GM12873 (cell line): Measurements from ENCODE around the gene SENP6.

Experiments
- TF ChIP-seq, protein P1 (sequence below): IDR thresholded peaks from 2 replicates; pipeline ENCODE4 v1.5.1; 2012; ENCODE audit warnings: low read depth, mild to moderate bottlenecking, moderate library complexity, low read length, control low read depth; ENCODE audit not compliant: insufficient read depth; ENCODE audit errors: missing control alignments

SENP6 gene

DNA sequence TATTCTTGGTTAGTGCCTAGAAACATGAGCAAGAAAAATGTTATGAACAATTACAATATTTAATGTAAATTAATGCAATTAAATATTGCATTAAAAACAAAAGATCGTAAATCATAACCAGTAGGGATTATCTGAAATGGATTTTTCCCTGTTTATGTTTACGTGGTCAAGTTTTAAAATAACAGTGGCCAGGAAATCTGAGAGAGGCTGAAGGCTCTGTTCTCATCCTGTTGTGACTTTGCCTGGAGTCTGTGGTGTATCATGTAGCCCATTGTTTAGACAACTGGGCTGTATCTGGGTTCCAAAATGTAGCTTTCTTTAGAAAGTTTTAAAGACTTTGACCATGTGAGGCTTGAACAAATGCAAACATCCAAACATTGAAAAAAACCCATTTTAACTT lies 149.8 kb downstream of the SENP6 start:
- TF ChIP-seq, protein P1, sequence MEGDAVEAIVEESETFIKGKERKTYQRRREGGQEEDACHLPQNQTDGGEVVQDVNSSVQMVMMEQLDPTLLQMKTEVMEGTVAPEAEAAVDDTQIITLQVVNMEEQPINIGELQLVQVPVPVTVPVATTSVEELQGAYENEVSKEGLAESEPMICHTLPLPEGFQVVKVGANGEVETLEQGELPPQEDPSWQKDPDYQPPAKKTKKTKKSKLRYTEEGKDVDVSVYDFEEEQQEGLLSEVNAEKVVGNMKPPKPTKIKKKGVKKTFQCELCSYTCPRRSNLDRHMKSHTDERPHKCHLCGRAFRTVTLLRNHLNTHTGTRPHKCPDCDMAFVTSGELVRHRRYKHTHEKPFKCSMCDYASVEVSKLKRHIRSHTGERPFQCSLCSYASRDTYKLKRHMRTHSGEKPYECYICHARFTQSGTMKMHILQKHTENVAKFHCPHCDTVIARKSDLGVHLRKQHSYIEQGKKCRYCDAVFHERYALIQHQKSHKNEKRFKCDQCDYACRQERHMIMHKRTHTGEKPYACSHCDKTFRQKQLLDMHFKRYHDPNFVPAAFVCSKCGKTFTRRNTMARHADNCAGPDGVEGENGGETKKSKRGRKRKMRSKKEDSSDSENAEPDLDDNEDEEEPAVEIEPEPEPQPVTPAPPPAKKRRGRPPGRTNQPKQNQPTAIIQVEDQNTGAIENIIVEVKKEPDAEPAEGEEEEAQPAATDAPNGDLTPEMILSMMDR = no peak

- TF ChIP-seq, protein P1 = no peak
Measured at GRCh38 chr6:75752365-75752764, 150.7 kb downstream of the SENP6 start.

- TF ChIP-seq, protein P1 = no peak
Measured at GRCh38 chr6:75755704-75756103, 154.0 kb downstream of the SENP6 start.

DNA sequence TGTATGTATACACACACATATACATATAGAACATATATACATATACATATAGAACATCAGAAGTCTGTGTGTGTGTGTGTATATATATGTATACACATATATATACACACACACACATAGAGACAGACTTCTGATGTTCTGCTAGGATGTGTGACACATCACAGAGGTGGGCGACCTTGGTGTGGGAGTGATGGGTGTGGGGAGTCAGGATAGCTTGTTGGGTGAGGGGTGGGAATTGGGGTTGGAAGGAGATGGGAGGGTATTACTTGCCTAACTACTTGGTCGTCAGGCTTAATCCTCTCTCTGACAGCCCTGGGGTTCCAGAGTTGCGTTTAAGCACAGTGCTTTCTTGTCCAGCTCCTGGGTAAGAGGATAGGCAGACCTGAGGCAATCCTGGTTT lies 155.6 kb downstream of the SENP6 start:
- TF ChIP-seq, protein P1 = no peak

- TF ChIP-seq, protein P1 = no peak
Measured at GRCh38 chr6:75758061-75758460, 156.4 kb downstream of the SENP6 start.

DNA sequence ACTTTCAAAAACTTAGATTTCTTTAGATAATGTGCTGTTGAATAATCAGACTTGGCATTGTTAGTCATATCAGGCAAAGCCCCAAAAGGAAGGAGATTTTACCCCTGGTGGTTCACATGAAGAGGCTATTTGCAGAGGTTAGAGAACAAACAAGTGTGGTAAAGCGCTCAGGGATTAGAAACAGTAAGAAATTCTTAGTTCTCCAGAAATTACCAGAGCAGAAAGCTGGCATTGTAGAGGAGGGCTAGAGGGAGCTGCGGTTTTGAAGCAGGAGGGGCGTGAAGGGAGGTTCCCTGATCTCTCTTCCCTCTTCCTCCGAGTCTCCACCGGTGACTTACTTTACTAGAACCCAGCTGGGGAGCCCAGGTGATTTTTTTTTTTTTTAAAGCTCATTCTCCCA lies 157.5 kb downstream of the SENP6 start:
- TF ChIP-seq, protein P1 = no peak

- TF ChIP-seq, protein P1 = no peak
Measured at GRCh38 chr6:75760320-75760719, 158.6 kb downstream of the SENP6 start.
